GM21515 (cell line): ENCODE results near the gene PDCD4.
A peak's percentile ranks its signal among the peaks of the same experiment; 100 is the strongest.
"Not testable (repeated sequence)": the region's sequence is repeated elsewhere in the genome, so short reads cannot be mapped to it uniquely, and the experiment has no call there.

ENCODE experiments used
- ATAC-seq: cut with Tn5 transposase; IDR thresholded peaks from one replicate; pipeline ENCODE4 v1.9.1; 2021; ENCODE audit not compliant: unreplicated experiment

The PDCD4 gene

DNA sequence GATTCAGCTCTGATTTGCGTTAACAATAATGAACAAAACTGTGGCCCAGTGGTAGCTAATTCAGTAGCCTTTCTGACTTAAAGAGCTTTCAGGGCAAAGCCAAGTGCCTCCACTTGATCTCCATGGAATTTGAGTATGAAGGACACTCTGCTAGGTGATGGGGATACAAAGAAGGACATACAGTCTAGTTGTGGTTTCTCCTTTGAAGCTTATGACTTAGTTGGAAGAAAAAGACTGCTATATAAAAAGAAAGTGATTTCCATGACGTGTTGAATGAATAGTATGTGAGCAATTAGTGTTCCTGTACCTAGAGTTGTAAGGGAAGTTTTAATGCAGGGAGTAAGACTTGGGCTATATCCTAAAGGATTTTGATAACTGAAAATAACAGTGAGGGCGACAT, 8.3 kb downstream of the PDCD4 start:
- ATAC-seq: no peak

DNA sequence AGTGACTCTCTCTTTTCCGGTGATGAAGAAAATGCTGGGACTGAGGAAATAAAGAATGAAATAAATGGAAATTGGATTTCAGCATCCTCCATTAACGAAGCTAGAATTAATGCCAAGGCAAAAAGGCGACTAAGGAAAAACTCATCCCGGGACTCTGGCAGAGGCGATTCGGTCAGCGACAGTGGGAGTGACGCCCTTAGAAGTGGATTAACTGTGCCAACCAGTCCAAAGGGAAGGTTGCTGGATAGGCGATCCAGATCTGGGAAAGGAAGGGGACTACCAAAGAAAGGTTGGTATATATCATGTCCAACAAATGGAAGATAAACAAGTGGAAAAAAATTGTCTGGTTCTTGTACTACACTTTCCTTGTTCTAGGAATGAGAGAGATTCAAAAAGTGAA, 9.5 kb downstream of the PDCD4 start:
- no peak for ATAC-seq

DNA sequence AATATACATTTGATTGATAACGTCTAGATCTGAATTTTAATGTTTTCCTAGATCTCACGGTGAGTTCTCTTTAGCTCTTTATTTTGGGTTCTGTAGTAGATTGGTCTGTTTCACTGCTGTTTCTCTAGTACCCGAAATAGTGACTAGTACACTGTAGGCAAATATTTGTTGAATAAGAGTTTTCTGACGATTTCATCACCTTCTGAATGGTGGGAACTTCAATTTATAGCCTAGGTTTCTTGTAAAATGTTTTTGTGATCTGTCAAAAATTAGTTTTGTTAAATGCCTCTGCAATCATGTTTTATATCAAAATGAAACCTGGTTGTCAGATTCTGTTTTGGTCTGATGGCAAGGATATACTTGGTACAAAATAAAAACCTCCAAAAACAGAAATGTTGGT, 10.2 kb downstream of the PDCD4 start:
- no peak for ATAC-seq

DNA sequence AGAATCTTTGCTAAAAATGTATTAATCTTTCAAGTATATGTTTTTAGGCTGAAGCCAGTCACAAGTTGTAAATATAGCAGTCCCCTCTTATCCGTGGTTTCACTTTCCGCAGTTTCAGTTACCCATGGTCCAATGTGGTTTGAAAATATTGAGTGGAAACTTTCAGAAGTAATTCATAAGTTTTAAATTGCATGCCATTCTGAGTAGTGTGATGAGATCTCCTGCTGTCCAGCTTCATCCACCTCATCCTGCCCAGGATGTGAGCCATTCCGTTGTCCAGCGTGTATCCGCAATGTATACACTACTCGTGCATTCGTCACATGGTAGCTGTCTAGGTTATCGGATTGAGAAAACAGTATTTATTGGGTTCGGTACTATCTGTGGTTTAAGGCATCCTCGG, 12.2 kb downstream of the PDCD4 start:
- no peak for ATAC-seq

DNA sequence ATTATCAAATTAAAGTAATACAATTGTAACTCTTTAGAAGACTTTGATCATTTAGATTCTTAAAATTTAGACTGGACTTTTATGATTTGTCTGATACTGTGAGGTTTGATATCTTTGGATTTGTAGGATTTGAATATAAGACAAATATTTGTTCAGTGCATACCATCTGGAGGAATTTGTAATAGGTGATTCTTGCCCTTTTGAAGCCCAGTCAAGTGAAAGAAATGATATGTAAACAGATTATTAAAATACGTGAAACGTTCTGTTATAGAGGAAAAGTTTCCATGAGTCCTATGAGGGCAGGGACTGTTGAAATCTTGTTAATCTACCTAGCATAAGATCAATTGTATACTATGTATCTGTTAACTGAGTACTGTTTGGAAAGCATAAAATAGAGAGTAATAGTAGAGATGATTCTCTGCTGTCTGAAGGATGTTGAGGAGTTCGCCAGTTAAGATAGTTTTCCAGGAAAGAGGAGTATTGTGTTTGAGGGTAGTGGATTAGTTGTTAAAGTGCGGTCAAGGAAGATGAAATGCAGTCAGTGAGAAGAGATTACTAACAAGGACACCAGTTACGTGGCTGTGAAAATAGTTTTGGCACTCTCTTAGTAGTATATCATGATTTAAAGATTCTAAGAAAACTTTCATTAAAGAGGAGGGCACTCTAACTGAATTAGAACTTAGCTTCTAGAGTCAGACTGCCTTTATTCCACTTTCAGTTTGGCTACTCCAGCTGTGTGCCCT, 14.4 kb downstream of the PDCD4 start:
- ATAC-seq: no peak

DNA sequence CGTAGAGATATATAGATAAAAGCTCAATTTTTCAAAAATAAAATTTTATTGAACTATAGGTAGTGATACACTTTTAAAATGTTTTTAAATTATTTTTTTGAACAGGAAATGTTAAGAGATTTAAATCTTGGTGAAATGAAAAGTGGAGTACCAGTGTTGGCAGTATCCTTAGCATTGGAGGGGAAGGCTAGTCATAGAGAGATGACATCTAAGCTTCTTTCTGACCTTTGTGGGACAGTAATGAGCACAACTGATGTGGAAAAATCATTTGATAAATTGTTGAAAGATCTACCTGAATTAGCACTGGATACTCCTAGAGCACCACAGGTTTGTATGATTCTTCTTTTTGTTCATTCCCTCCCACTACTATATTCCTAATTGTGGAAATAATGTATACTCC, 15.8 kb downstream of the PDCD4 start:
- no peak for ATAC-seq

DNA sequence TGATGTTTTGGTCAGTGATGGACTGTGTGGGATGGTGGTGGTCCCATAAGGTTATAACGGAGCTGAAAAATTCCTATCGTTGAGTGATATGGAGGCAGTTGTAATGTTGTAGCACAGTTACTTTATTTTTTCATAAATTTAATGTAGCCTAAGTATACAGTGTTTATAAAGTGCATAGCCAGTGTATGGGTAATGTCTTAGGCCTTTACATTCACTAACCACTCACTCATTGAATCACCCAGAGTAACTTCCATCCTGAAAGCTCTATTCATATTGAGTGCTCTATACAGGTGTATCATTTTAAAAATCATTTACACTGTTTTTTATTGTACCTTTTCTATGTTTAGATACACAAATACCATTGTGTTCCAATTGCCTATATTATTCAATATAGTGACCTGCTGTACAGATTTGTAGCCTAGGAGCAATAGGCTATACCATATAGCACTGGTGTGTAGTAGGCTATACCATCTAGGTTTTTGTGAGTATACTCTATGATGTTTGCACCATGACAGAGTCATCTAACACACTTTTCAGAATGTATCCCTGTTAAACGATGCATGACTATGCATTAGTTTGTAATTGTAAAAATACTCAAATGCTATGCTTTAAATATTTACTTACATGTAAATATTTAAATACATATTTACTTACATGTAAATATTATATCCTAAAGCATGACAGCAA, 21.0 kb downstream of the PDCD4 start:
- ATAC-seq: no peak

DNA sequence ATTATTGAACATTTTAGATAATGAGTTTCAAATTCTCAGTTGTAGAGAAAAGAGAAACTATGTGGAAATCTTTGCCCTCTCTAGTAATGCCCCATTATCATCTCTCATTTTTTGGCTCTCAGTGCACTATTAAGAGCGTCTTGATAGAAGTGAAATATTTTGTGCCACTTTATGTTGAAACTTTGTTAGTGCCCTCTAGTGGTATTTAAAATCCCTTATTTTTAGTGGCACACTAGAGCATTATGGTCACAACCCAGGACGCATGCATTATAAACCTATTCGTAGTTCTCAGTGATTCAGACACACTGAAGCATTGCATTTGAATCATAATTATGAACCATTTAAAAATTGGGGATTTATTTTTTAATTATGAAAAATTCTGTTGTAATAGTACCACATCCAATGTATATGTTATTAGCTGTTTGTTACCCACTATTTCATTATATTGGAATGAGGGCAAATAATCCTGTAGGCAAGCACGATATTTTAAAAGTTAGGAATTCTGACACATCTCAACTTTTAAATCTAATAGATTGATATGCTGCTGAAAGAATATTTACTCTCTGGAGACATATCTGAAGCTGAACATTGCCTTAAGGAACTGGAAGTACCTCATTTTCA, 21.9 kb downstream of the PDCD4 start:
- ATAC-seq: peak; percentile 59

DNA sequence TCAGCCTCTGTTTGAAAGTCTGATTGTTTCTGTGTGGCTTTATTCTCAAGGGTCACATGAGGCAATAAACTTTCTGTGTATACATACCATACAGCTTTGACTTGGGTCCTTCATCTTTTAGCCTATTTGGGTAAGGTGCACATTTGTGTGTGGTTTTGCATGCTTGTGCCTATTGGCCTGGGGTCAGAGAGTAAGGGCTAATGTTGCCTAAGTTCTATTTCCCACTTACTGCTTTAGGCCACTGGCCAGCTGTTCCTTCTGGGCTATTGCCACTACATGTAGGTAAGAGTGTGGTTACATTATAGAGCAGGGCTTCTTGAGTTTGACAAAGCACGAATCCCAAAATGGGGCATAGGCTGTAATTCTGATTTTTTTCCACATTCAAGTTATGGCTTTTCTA, 25.5 kb downstream of the PDCD4 start:
- no peak for ATAC-seq

DNA sequence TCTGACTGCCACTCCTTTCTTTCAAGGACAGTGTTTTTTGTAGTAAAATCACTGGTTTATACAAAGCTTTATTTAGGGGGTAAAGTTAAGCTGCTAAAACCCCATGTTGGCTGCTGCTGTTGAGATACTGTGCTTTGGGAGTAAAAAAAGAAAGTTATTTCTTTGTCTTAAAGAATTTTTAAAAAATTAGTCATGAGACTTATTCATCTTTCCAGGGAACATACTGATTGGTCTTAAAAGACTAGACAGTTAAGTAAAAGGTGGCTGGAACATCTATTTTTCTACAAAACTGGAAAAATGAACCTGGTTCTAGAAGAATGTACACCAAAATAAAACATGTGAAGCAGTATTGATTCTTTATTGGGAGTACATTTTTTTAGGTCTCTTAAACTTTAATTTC, 26.7 kb downstream of the PDCD4 start:
- no peak for ATAC-seq

DNA sequence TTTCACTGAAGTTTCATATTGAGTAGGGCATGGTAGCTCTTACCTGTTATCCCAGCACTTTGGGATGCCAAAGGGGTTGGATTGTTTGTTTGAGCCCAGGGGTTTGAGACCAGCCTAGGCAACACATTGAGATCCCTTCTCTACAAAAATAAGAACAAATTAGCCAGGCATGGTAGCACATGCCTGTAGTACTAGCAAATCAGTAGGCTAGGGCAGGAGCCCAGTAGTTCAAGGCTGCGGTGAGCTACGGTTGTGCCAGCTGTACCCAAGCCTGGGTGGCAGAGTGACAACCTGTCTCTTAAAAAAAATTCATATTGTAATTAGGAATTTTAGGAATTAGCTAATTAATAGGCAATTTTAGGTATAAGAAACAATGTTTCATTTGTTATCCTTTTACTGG, 29.3 kb downstream of the PDCD4 start:
- ATAC-seq: no peak

DNA sequence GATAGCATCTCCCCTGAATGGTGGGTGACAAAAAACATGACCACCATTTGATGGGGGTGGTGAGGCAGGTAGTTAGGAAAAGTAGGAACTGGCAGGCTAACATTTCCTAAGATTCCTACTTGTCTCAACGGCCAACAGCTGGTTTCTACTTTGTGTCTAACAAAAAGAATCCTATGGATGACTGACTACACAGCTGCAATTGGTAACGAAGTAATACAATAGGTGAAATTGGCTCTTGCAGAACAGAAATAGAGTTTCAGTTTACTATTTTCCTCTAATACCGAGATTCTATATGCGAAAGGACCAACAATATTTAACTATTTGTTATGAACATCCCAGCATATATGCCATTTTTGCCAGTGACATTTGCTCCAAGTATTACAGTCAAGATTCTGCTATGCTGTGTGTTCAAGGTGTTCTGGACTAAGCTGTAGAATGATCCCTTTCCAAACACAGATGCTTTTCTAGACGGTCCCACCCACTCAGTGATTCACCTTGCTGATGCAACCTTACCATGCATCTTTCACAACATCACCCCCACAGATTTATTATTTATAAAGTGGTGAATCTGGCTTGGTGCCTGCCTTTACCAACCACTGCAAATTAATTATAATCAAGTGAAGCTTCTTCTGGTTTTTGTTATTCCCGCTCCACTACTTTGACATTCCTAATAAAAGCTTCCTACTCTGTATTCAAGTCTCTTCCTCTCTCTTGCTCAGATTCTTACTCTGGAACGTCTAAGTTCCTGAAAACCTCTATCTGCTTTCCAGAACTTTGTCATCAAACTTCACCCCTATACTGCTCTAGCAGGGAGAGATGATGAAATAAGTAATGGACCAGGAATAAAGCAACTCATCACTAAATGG, 30.5 kb downstream of the PDCD4 start:
- ATAC-seq: no peak

DNA sequence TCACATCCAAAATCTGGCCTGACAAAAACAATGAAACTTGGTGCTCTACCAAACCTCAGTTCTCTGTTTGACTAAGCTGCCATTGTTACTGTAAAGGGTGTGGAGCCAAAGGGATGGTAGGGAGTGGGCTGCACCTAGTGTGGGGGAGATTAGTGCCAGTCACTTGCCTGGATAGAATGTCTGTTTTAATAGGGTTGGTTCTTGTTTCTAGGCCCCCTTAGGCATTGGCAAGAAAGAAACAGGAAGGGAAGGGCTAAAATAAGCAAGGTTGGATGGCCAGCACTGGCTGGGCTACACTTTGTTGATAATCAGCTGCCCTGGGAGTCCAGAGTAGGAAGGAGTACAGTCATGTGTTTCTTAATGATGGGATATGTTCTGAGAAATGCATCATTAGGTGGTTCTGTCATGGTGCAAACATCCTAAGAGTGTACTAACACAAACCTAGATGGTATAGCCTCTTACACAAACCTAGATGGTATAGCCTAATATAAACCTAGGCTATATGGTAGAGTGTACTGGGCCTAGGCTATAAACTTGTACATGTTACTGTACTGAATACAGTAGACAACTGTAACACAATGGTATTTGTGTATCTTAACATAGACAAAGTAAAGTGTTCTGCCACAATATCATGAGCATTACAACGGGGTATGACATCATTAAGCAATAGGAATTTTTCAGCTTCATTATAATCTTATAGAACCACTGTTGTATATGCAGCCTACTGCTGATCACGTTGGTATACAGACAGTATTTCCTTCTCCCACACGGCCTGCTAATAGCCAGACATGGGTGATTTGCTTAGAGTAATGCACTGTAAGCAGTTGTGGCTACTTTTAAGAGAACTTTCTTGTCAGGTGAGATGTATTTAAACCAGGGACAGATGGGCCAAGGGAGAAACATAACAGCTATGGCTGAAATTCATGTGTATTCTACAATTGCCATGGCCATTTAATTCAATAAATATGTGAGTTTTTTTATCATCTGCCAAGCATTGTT, 31.9 kb downstream of the PDCD4 start:
- ATAC-seq: peak; percentile 49

DNA sequence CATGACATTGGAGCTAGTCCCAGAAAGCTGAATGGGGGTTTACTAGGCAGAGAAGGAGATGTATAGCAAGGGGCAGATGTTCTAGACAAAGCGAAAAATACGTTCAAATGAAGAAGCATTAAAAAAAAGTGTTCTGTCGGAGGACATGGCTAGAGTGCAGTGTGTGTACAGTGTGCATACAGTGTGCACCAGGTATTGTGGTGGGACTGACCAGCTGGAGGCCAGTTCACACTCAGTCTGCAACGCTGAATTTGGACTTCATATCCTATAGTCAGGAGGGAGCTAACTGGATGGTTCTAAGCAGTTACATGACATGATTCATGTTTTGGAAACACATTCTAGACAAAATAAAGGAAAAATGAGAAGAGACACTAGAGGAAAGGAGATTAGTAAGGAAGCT, 38.4 kb downstream of the PDCD4 start:
- ATAC-seq: no peak

DNA sequence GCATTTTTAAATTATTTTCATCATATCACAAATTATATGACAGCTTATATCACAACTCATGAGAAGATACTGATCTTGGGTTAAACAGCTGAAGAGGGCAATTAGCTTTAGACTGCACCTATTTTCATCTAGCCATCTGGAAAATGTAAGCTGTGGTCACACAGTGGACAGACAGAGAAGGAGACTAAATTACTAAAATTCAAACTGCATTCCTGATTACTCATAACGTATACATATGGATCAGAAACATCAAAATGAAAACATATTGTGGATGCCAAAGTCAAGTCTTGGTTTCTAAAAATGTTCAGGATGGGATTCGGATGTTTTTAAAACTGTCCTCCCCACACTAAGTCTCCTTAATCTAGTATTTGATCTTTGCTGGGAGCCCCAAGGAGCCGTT, 40.6 kb downstream of the PDCD4 start:
- ATAC-seq: no peak

DNA sequence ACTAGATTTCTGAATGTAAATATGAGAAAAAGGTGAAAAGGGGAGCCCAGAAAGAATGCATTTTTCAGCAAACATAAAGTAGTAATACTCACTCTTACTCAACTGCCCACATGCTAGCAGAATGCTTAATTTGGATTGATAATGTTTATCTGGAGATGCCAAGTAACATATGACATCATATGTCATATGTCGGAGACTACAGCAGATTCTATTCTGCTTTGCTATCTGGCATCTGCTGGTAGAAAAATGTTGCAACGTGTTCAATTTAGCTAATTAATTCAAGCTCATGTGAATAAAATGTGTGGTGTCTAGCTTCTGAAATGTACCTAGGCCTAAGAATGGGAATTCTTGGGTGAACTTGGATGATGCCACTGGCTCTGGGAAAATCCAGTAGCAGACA, 42.7 kb downstream of the PDCD4 start:
- ATAC-seq: no peak

DNA sequence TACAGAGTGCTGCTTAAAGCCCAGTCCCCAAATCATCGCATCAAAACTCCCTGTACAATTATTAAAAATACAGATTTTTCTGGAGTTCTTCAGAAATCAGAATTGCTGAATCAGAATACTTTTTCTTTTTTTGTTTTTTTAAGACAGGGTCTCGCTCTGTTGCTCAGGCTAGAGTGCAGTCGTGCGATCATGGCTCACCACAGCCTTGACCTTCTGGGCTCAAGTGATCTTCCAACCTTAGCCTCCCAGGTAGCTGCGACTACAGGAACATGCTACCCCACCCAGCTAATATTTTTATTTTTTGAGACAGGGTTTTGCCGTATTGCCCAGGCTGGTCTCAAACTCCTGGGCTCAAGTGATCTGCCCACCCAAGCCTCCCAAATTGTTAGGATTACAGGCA, 43.3 kb downstream of the PDCD4 start:
- ATAC-seq: no peak

DNA sequence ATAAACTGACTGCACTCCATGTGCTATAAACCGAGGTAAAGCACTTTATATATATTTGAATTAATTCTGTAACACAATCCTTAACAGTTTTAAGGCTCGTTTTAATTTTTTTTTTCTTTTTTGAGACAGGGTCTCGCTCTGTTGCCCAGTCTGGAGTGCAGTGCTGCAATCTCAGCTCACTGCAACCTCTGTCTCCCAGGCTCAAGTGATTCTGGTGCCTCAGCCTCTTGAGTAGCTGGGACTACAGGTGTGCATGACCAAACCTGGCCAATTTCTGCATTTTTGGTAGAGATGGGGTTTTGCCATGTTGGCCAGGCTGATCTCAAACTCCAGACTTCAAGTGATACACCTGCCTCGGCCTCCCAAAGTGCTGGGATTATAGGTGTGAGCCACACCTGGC, 43.9 kb downstream of the PDCD4 start:
- ATAC-seq: not testable (repeated sequence)

DNA sequence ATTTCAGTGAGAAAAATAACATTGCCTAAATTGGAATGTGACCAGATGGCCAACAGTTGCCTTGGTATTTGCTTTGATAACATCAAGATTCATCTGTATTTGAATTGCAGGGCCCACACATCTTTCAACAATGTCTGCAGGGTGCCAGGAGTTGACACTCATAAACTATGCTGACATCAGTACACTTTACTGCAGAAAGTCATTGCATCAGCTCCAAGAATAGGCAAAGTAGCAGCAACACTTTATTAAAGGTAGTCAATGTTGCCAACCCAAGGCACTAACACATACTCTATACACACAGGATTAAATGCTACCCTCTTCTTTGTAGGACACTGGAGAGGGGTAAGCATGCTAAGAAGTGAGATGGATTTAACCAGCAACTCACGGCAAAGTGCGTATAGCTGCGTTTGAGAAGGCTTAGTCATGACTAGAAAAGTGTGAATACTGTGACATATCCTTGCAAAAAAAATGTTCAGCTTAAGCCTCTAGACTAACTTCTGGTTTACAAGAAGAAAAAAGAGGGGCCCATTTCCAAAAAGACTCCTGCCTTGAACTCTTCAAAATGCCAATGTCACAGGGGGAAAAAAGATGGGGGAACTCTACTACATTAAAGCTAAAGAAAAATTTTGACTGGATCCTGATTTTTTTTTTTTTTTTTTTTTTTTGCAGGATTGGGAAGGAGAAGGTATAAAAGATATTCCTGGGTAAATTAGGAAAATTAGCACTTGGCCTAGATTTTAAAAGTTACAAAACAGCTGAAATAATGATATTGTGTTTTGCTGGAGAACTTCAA, 45.0 kb downstream of the PDCD4 start:
- ATAC-seq: no peak

DNA sequence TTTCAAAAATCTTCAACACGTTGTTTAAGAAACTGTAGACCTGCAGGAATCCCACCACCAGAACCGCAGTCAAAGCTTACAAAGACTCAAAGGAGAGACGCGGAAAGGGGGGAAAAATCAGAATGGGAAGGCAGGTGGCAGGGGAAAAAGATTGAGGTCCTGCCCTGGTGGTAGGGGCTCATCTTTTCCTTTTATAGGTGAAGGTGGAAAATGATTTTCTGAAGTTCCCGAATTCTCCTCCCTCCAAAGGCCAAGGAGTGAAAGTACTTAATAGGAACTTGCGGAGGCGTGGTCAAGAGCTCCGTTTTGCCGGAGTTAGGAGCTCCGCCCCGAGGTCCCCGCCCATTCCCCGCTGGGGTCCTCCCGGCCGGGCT, 46.5 kb downstream of the PDCD4 start:
- no peak for ATAC-seq
